ENCODE measurements around the gene MMP3.

The MMP3 gene

DNA sequence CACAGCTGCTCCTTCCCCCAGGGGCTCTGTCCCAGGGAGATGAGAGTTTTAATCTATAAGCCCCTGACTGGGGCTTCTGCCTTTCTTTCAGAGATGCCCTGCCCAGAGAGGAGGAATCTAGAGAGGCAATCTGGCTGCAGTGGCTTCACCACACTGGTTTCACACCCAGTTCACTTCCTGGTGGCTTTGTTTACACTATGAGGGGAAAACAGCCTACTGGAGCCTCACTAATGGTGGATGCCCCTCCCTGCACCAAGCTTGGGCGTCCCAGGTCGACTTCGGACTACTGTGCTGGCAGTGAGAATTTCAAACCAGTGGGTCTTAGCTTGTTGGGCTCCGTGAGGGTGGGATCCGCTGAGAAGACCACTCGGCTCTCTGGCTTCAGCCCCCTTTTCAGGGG, 23.9 kb downstream of the MMP3 start:
- Histone ChIP-seq H3K4me1 (ENCODE audit: insufficient read depth, low read length) (no peaks in the 10 kb centered on the region), H3K79me2 (ENCODE audit: insufficient read depth, low read length) (no peaks in the 10 kb centered on the region), H3K9me3 (ENCODE audit: insufficient read depth, low read length, severe bottlenecking) (no peaks in the 10 kb centered on the region), H4K20me1 (ENCODE audit: insufficient read depth, low read length) (no peaks in the 10 kb centered on the region), H3K4me2 (ENCODE audit: insufficient read depth, low read length) (no peak overlapping the region), H3K27me3 (ENCODE audit: insufficient read depth, low read length, poor library complexity) (no peaks in the 10 kb centered on the region), H3K9ac (ENCODE audit: low read depth, low read length) (no peak overlapping the region), H3K4me3 (ENCODE audit: low read depth in 1 of 2, low read length in 2 of 2) (no peak overlapping the region), H3K27ac (ENCODE audit: low read length) (no peak overlapping the region), H2AFZ (ENCODE audit: low read depth, low read length) (no peak overlapping the region), H3K36me3 (ENCODE audit: insufficient read depth, low read length) (no peaks in the 10 kb centered on the region)
- ATAC-seq (ENCODE audit: insufficient read depth, low read depth) (no peak), DNase-seq (no peak)
- TF ChIP-seq CTCF (IDR thresholded peaks at IDR 0.05; ENCODE audit: borderline replicate concordance, extremely low read depth, low read length, poor library complexity, severe bottlenecking): no peak
- TF ChIP-seq EZH2 (IDR thresholded peaks at IDR 0.05; ENCODE audit: borderline replicate concordance, low read depth, low read length, severe bottlenecking): no peak

- TF ChIP-seq CTCF (IDR thresholded peaks at IDR 0.05; ENCODE audit: borderline replicate concordance, extremely low read depth, low read length, poor library complexity, severe bottlenecking) (no peak), EZH2 (IDR thresholded peaks at IDR 0.05; ENCODE audit: borderline replicate concordance, low read depth, low read length, severe bottlenecking) (no peak)
- H3K4me1 ChIP-seq (ENCODE audit: insufficient read depth, low read length): no peaks in the 10 kb centered on the region
- no peak overlapping the region for H3K4me2 ChIP-seq (ENCODE audit: insufficient read depth, low read length)
- peaks cover 5% of the 10 kb centered on the region for H3K27me3 ChIP-seq (ENCODE audit: insufficient read depth, low read length, poor library complexity)
- no peak for ATAC-seq (ENCODE audit: insufficient read depth, low read depth)
- H3K79me2 ChIP-seq (ENCODE audit: insufficient read depth, low read length): no peaks in the 10 kb centered on the region
- no peak overlapping the region for H3K27ac ChIP-seq (ENCODE audit: low read length)
- H3K36me3 ChIP-seq (ENCODE audit: insufficient read depth, low read length): no peaks in the 10 kb centered on the region
- no peaks in the 10 kb centered on the region for H3K9me3 ChIP-seq (ENCODE audit: insufficient read depth, low read length, severe bottlenecking)
- no peak for DNase-seq
- no peaks in the 10 kb centered on the region for H4K20me1 ChIP-seq (ENCODE audit: insufficient read depth, low read length)
- H3K9ac ChIP-seq (ENCODE audit: low read depth, low read length): no peak overlapping the region
- H3K4me3 ChIP-seq (ENCODE audit: low read depth in 1 of 2, low read length in 2 of 2): no peak overlapping the region
- H2AFZ ChIP-seq (ENCODE audit: low read depth, low read length): no peak overlapping the region
Observed at GRCh38 chr11:102813484-102813883, 29.9 kb downstream of the MMP3 start.

- Histone ChIP-seq H3K36me3 (ENCODE audit: insufficient read depth, low read length) (no peaks in the 10 kb centered on the region), H3K27ac (ENCODE audit: low read length) (no peak overlapping the region), H3K79me2 (ENCODE audit: insufficient read depth, low read length) (no peaks in the 10 kb centered on the region), H3K4me3 (ENCODE audit: low read depth in 1 of 2, low read length in 2 of 2) (no peak overlapping the region), H3K9me3 (ENCODE audit: insufficient read depth, low read length, severe bottlenecking) (no peaks in the 10 kb centered on the region), H4K20me1 (ENCODE audit: insufficient read depth, low read length) (no peaks in the 10 kb centered on the region), H3K4me2 (ENCODE audit: insufficient read depth, low read length) (no peak overlapping the region), H3K27me3 (ENCODE audit: insufficient read depth, low read length, poor library complexity) (peaks cover 5% of the 10 kb centered on the region), H2AFZ (ENCODE audit: low read depth, low read length) (no peak overlapping the region), H3K4me1 (ENCODE audit: insufficient read depth, low read length) (no peaks in the 10 kb centered on the region), H3K9ac (ENCODE audit: low read depth, low read length) (no peak overlapping the region)
- TF ChIP-seq EZH2 (IDR thresholded peaks at IDR 0.05; ENCODE audit: borderline replicate concordance, low read depth, low read length, severe bottlenecking): no peak
- DNase-seq (no peak), ATAC-seq (ENCODE audit: insufficient read depth, low read depth) (no peak)
Observed at GRCh38 chr11:102812188-102812587, 31.2 kb downstream of the MMP3 start.

GRCh38 chr11:102810950-102811660, 32.3 kb downstream of the MMP3 start:
- Histone ChIP-seq H3K4me1 (ENCODE audit: insufficient read depth, low read length) (no peaks in the 10 kb centered on the region), H3K36me3 (ENCODE audit: insufficient read depth, low read length) (no peaks in the 10 kb centered on the region), H3K4me3 (ENCODE audit: low read depth in 1 of 2, low read length in 2 of 2) (no peak overlapping the region), H3K27me3 (ENCODE audit: insufficient read depth, low read length, poor library complexity) (peaks cover 5% of the 10 kb centered on the region), H3K4me2 (ENCODE audit: insufficient read depth, low read length) (no peak overlapping the region), H4K20me1 (ENCODE audit: insufficient read depth, low read length) (no peaks in the 10 kb centered on the region), H3K79me2 (ENCODE audit: insufficient read depth, low read length) (no peaks in the 10 kb centered on the region), H2AFZ (ENCODE audit: low read depth, low read length) (no peak overlapping the region), H3K27ac (ENCODE audit: low read length) (no peak overlapping the region), H3K9ac (ENCODE audit: low read depth, low read length) (no peak overlapping the region), H3K9me3 (ENCODE audit: insufficient read depth, low read length, severe bottlenecking) (no peaks in the 10 kb centered on the region)
- DNase-seq: no peak
- ATAC-seq (ENCODE audit: insufficient read depth, low read depth): no peak
- TF ChIP-seq CTCF (IDR thresholded peaks at IDR 0.05; ENCODE audit: borderline replicate concordance, extremely low read depth, low read length, poor library complexity, severe bottlenecking): peak; percentile 48
- no peak for TF ChIP-seq EZH2 (IDR thresholded peaks at IDR 0.05; ENCODE audit: borderline replicate concordance, low read depth, low read length, severe bottlenecking)

Measured in DND-41 (cell line).